Neural progenitor cell (in vitro differentiated cells): Measurements from ENCODE around the gene GPR135. TPM values are rescaled to one million over a fixed set of nuclear protein-coding genes. Genes with fewer than 3 reads are reported as not detected.
A peak's percentile ranks its signal among the peaks of the same experiment; 100 is the strongest.

Experiments
- DNase-seq: peaks from one replicate; pipeline ENCODE4 v3.0.0-alpha.2; 2016; ENCODE audit warnings: low spot score
- H2AFZ ChIP-seq: fragments of 200-600 bp; sonication (generic); replicated peaks from 2 replicates; pipeline ENCODE4 v1.6.1; 2016; ENCODE audit warnings: antibody characterized with exemption
- H3F3A ChIP-seq: fragments of 200-600 bp; sonication (generic); 2 replicates; pipeline ENCODE4 v1.6.1; 2016; ENCODE audit warnings: antibody characterized with exemption, low read depth
- H3K27ac ChIP-seq: fragments of 200-600 bp; sonication (generic); 2 replicates; pipeline ENCODE4 v1.5.1; 2016; ENCODE audit warnings: mild to moderate bottlenecking
- H3K27me3 ChIP-seq: fragments of 200-600 bp; sonication (generic); 2 replicates; pipeline ENCODE4 v1.6.1; 2016; ENCODE audit warnings: mild to moderate bottlenecking, moderate library complexity
- H3K36me3 ChIP-seq: fragments of 200-600 bp; sonication (generic); 2 replicates; pipeline ENCODE4 v1.5.1; 2016
- H3K4me1 ChIP-seq: fragments of 200-600 bp; sonication (generic); 2 replicates; pipeline ENCODE4 v1.6.1; 2016; ENCODE audit warnings: mixed run types
- H3K4me2 ChIP-seq: fragments of 200-600 bp; sonication (generic); 2 replicates; pipeline ENCODE4 v1.6.1; 2016
- H3K4me3 ChIP-seq: fragments of 200-600 bp; sonication (generic); 2 replicates; pipeline ENCODE4 v1.5.1; 2016
- H3K79me2 ChIP-seq: fragments of 200-600 bp; sonication (generic); 2 replicates; pipeline ENCODE4 v1.6.1; 2016; ENCODE audit warnings: low read depth
- H3K9ac ChIP-seq: fragments of 200-600 bp; sonication (generic); 2 replicates; pipeline ENCODE4 v1.6.1; 2016
- H3K9me3 ChIP-seq: fragments of 200-600 bp; sonication (generic); 2 replicates; pipeline ENCODE4 v1.5.1; 2016; ENCODE audit warnings: low read depth
- H4K20me1 ChIP-seq: fragments of 200-600 bp; sonication (generic); 2 replicates; pipeline ENCODE4 v1.6.1; 2016; ENCODE audit warnings: low read depth
- H3K27ac Mint-ChIP-seq: 3 replicates; pipeline ENCODE4 v1.8.0; 2021; ENCODE audit warnings: mixed read lengths
- H3K27me3 Mint-ChIP-seq: 2 replicates; pipeline ENCODE4 v1.8.0; 2022; ENCODE audit warnings: low read depth, mild to moderate bottlenecking, inconsistent platforms, moderate library complexity, mixed read lengths; ENCODE audit not compliant: insufficient read depth
- H3K36me3 Mint-ChIP-seq: 3 replicates; pipeline ENCODE4 v1.8.0; 2021; ENCODE audit warnings: mixed read lengths
- H3K4me1 Mint-ChIP-seq: 3 replicates; pipeline ENCODE4 v1.8.0; 2021; ENCODE audit warnings: mixed read lengths
- H3K4me3 Mint-ChIP-seq: 3 replicates; pipeline ENCODE4 v1.8.0; 2021; ENCODE audit warnings: mild to moderate bottlenecking, moderate library complexity, mixed read lengths
- H3K9me3 Mint-ChIP-seq: 3 replicates; pipeline ENCODE4 v1.8.0; 2020; ENCODE audit warnings: mixed read lengths
- EZH2 ChIP-seq: fragments of 200-600 bp; sonication (generic); IDR thresholded peaks from 2 replicates; pipeline ENCODE4 v1.6.1; 2017; ENCODE audit warnings: antibody characterized with exemption, mild to moderate bottlenecking, moderate library complexity
- EZH2phosphoT487 ChIP-seq: fragments of 200-600 bp; sonication (generic); IDR thresholded peaks from 2 replicates; pipeline ENCODE4 v1.6.1; 2017; ENCODE audit warnings: antibody characterized with exemption
- total RNA-seq: library from RNA; depleted of rRNA; stranded (reverse); fragments of >200 nt; gene quantifications from 2 replicates; pipeline ENCODE4 v1.2.3, GENCODE V29; 2015; ENCODE audit warnings: low replicate concordance
- TF ChIP-seq, protein P1 (sequence below): fragments of 200-600 bp; sonication (generic); IDR thresholded peaks from 2 replicates; pipeline ENCODE4 v1.5.1; 2017; ENCODE audit warnings: antibody characterized with exemption, mild to moderate bottlenecking

GPR135 gene
- total RNA-seq, 1 donor from 2014 or later = 3.1 TPM

DNA sequence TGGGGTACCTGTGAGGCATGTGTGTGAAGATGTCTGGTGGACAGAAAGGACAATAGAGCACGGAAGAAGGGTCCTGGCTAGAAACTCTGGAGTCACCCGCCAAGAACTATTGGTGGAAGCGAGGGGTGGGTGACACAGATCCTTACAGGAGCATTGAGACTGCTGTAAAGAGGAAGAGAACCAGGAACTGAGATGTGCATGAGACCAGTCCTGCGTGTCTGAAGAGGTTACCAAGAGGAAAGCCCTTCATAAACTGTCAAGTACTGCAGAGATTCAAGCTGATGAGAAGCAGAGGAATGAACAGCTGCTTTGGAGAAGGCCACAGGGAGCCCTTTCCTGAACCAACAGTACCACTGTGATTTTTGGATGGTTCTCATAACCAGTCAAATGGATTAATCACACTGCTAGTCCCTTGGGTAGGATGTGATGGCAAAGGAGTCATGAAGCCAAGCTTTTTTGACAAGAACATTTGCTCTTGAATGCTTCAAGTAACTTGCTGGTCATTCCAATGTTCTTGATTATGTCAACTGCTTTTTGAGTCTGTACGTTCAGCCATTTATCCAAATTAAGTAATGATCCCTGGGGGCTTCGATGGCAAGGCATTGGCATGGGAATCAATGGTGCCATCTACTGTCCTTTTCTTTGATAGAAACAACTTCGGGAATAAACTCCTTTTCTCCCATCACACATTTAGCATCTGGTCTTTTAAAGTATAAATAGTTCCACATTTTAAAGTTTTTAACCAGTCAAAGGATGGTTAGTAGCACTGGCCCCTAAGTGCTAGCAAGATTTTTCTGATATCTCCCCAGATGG lies 42.9 kb downstream of the GPR135 start:
- Mint-ChIP-seq H3K4me3 (no peak overlapping the region), H3K9me3 (no peaks in the 10 kb centered on the region), H3K4me1 (no peaks in the 10 kb centered on the region), H3K27ac (no peak overlapping the region), H3K36me3 (no peaks in the 10 kb centered on the region), H3K27me3 (peaks cover under 1% of the 10 kb centered on the region)
- Histone ChIP-seq H3K9ac (no peak overlapping the region), H3F3A (no peaks in the 10 kb centered on the region), H2AFZ (no peak overlapping the region), H3K9me3 (no peaks in the 10 kb centered on the region), H3K4me1 (peaks cover 7% of the 10 kb centered on the region), H3K27ac (no peak overlapping the region), H3K4me2 (no peak overlapping the region), H3K36me3 (no peaks in the 10 kb centered on the region), H3K4me3 (no peak overlapping the region), H3K79me2 (no peaks in the 10 kb centered on the region), H4K20me1 (no peaks in the 10 kb centered on the region), H3K27me3 (no peaks in the 10 kb centered on the region)
- TF ChIP-seq, protein P1, sequence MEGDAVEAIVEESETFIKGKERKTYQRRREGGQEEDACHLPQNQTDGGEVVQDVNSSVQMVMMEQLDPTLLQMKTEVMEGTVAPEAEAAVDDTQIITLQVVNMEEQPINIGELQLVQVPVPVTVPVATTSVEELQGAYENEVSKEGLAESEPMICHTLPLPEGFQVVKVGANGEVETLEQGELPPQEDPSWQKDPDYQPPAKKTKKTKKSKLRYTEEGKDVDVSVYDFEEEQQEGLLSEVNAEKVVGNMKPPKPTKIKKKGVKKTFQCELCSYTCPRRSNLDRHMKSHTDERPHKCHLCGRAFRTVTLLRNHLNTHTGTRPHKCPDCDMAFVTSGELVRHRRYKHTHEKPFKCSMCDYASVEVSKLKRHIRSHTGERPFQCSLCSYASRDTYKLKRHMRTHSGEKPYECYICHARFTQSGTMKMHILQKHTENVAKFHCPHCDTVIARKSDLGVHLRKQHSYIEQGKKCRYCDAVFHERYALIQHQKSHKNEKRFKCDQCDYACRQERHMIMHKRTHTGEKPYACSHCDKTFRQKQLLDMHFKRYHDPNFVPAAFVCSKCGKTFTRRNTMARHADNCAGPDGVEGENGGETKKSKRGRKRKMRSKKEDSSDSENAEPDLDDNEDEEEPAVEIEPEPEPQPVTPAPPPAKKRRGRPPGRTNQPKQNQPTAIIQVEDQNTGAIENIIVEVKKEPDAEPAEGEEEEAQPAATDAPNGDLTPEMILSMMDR = peak; percentile 49
- no peak for TF ChIP-seq EZH2
- peak; percentile 19 for DNase-seq

DNA sequence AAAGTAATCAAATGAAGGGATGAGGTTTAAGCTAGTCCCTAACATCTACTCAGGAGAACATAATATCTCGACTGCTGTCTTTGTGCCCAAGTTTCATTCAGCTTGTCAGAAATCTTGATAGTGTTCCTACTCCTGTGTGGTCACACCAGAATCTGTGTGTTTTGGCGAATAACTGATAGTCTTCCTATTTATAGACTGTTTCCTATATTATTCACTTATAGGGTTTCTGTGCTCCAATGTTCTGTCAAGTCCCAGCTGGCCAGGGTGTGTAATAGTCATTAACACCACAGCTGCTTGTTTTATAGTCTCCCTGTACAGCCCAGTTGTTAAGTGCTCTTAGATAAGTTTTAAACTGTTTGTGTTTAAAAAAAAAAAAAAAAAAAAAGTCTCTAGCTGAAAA lies 45.9 kb downstream of the GPR135 start:
- peaks cover 2% of the 10 kb centered on the region for H3K27me3 Mint-ChIP-seq
- Histone ChIP-seq H3K9ac (no peak overlapping the region), H3K36me3 (no peaks in the 10 kb centered on the region), H3K27me3 (no peaks in the 10 kb centered on the region), H3K4me1 (peaks cover under 1% of the 10 kb centered on the region), H3K4me2 (no peak overlapping the region), H2AFZ (no peak overlapping the region), H3K27ac (no peak overlapping the region), H3K9me3 (no peaks in the 10 kb centered on the region), H3F3A (no peaks in the 10 kb centered on the region), H3K4me3 (no peak overlapping the region), H4K20me1 (no peaks in the 10 kb centered on the region), H3K79me2 (no peaks in the 10 kb centered on the region)
- no peak for TF ChIP-seq EZH2phosphoT487
- no peak for TF ChIP-seq EZH2
- TF ChIP-seq, protein P1 = no peak
- H3K27ac Mint-ChIP-seq = no peak overlapping the region
- no peaks in the 10 kb centered on the region for H3K36me3 Mint-ChIP-seq
- no peak overlapping the region for H3K4me3 Mint-ChIP-seq
- no peak for DNase-seq
- no peaks in the 10 kb centered on the region for H3K9me3 Mint-ChIP-seq
- H3K4me1 Mint-ChIP-seq = no peaks in the 10 kb centered on the region

DNA sequence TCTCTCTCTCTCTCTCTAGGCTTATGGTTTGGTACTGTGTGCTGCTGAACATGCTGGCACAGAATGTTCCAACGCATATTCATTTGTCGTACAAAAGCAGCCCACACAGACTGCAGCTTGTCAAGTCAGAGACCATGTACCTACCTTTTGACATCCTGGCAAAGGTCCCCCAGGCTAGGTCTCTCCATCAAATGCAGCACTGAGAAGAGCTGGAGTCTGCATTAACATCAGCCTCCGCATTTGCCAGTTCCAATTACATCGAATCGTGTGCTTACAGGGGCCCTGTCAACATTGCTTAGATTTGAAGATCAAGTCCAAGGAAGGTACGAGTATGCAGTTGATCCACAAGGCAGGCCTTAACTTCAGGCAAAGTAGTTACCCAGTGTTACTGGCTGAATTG lies 47.9 kb downstream of the GPR135 start:
- H2AFZ ChIP-seq = no peak overlapping the region
- TF ChIP-seq EZH2 (no peak), EZH2phosphoT487 (no peak)
- TF ChIP-seq, protein P1 = no peak
- H4K20me1 ChIP-seq = no peaks in the 10 kb centered on the region
- Mint-ChIP-seq H3K27ac (no peak overlapping the region), H3K27me3 (peaks cover 2% of the 10 kb centered on the region), H3K36me3 (no peaks in the 10 kb centered on the region), H3K4me3 (no peak overlapping the region), H3K4me1 (no peaks in the 10 kb centered on the region), H3K9me3 (no peaks in the 10 kb centered on the region)
- no peak overlapping the region for H3K4me2 ChIP-seq
- H3K4me1 ChIP-seq = no peaks in the 10 kb centered on the region
- H3K36me3 ChIP-seq = no peaks in the 10 kb centered on the region
- no peak for DNase-seq
- no peaks in the 10 kb centered on the region for H3K79me2 ChIP-seq
- H3K9ac ChIP-seq = no peak overlapping the region
- no peak overlapping the region for H3K27ac ChIP-seq
- H3K27me3 ChIP-seq = no peaks in the 10 kb centered on the region
- no peak overlapping the region for H3K4me3 ChIP-seq
- no peaks in the 10 kb centered on the region for H3K9me3 ChIP-seq
- no peaks in the 10 kb centered on the region for H3F3A ChIP-seq
